OCI-LY1 (cell line): Measurements from ENCODE around the gene RAD51B.

ENCODE experiments used
- H2AFZ ChIP-seq: fragments of 200-600 bp; sonication (generic), shearing (Covaris generic); 2 replicates; pipeline ENCODE4 v1.6.0; 2014; ENCODE audit warnings: antibody characterized with exemption, mild to moderate bottlenecking, low read length
- H3F3A ChIP-seq: fragments of 200-600 bp; sonication (generic), shearing (Covaris generic); 2 replicates; pipeline ENCODE4 v1.6.0; 2014; ENCODE audit warnings: mild to moderate bottlenecking, antibody characterized with exemption, low read length, moderate library complexity; ENCODE audit not compliant: insufficient read depth
- H3K27ac ChIP-seq: fragments of 200-600 bp; sonication (generic); 2 replicates; pipeline ENCODE4 v1.5.1; 2014; ENCODE audit warnings: low read length, mixed run types, mild to moderate bottlenecking, low read depth; ENCODE audit not compliant: poor library complexity, severe bottlenecking
- H3K27me3 ChIP-seq: fragments of 200-600 bp; sonication (generic); 2 replicates; pipeline ENCODE4 v1.6.0; 2014; ENCODE audit warnings: antibody characterized with exemption, mild to moderate bottlenecking, low read length, moderate library complexity; ENCODE audit not compliant: insufficient read depth
- H3K36me3 ChIP-seq: fragments of 200-600 bp; sonication (generic); 2 replicates; pipeline ENCODE4 v1.6.1; 2014; ENCODE audit warnings: mild to moderate bottlenecking, antibody characterized with exemption, low read length, moderate library complexity, mixed read lengths; ENCODE audit not compliant: insufficient read depth
- H3K4me1 ChIP-seq: fragments of 200-600 bp; sonication (generic); 2 replicates; pipeline ENCODE4 v1.5.1; 2014; ENCODE audit warnings: mild to moderate bottlenecking, low read length, moderate library complexity; ENCODE audit not compliant: insufficient read depth, severe bottlenecking
- H3K4me2 ChIP-seq: fragments of 200-600 bp; sonication (generic), shearing (Covaris generic); 2 replicates; pipeline ENCODE4 v1.6.1; 2014; ENCODE audit warnings: low read length
- H3K4me3 ChIP-seq: fragments of 200-600 bp; sonication (generic); 2 replicates; pipeline ENCODE4 v1.5.1; 2014; ENCODE audit warnings: low read length, low read depth, mild to moderate bottlenecking, mixed read lengths; ENCODE audit not compliant: poor library complexity, severe bottlenecking
- H3K79me2 ChIP-seq: fragments of 200-600 bp; shearing (Covaris generic); 2 replicates; pipeline ENCODE4 v1.6.1; 2016; ENCODE audit warnings: mixed run types, low read length, mixed read lengths; ENCODE audit not compliant: insufficient read depth
- H3K9ac ChIP-seq: fragments of 200-600 bp; sonication (generic), shearing (Covaris generic); 2 replicates; pipeline ENCODE4 v1.6.1; 2014; ENCODE audit warnings: mild to moderate bottlenecking, low read length, mixed read lengths
- H3K9me2 ChIP-seq: fragments of 200-600 bp; sonication (generic), shearing (Covaris generic); 2 replicates; pipeline ENCODE4 v1.6.1; 2014; ENCODE audit warnings: low read depth, mild to moderate bottlenecking, low read length, mixed read lengths
- H3K9me3 ChIP-seq: fragments of 200-600 bp; shearing (Covaris generic); 2 replicates; pipeline ENCODE4 v1.6.1; 2014; ENCODE audit warnings: low read length, mixed read lengths
- H4K20me1 ChIP-seq: fragments of 200-600 bp; sonication (generic), shearing (Covaris generic); 2 replicates; pipeline ENCODE4 v1.6.0; 2016; ENCODE audit warnings: mild to moderate bottlenecking, low read length; ENCODE audit not compliant: insufficient read depth
- CTCF ChIP-seq: fragments of 200-600 bp; sonication (generic), shearing (Covaris generic); IDR thresholded peaks from 2 replicates; pipeline ENCODE4 v1.5.1; 2017; ENCODE audit warnings: mild to moderate bottlenecking, antibody characterized with exemption, low read length, moderate library complexity, mixed read lengths
- EZH2 ChIP-seq: fragments of 200-600 bp; sonication (generic), shearing (Covaris generic); IDR thresholded peaks from 2 replicates; pipeline ENCODE4 v1.8.0; 2017; ENCODE audit warnings: borderline replicate concordance, mixed run types, mild to moderate bottlenecking, antibody characterized with exemption, low read length, moderate library complexity, mixed read lengths

Gene RAD51B

GRCh38 chr14:68736471-68736871, 916.9 kb downstream of the RAD51B start:
- Histone ChIP-seq H3K4me3 (no peak overlapping the region), H3K79me2 (no peaks in the 10 kb centered on the region), H2AFZ (no peak overlapping the region), H3K9ac (no peak overlapping the region), H3K27me3 (no peaks in the 10 kb centered on the region), H4K20me1 (no peaks in the 10 kb centered on the region), H3K4me2 (no peak overlapping the region), H3K4me1 (peaks cover 16% of the 10 kb centered on the region), H3K9me3 (no peaks in the 10 kb centered on the region), H3K36me3 (no peaks in the 10 kb centered on the region; the same call in 1 of the 2 replicates), H3K9me2 (no peaks in the 10 kb centered on the region), H3F3A (no peaks in the 10 kb centered on the region), H3K27ac (no peak overlapping the region)
- no peak for TF ChIP-seq CTCF
- TF ChIP-seq EZH2, result no peak

GRCh38 chr14:68737086-68737485, 917.5 kb downstream of the RAD51B start:
- H3K4me2 ChIP-seq, result no peak overlapping the region

GRCh38 chr14:68738559-68738958, 919.0 kb downstream of the RAD51B start:
- Histone ChIP-seq H3K27ac (no peak overlapping the region), H2AFZ (no peak overlapping the region), H3K9ac (no peak overlapping the region), H4K20me1 (no peaks in the 10 kb centered on the region), H3K4me2 (no peak overlapping the region), H3K79me2 (no peaks in the 10 kb centered on the region), H3K36me3 (no peaks in the 10 kb centered on the region; the same call in 1 of the 2 replicates), H3K9me3 (no peaks in the 10 kb centered on the region), H3F3A (no peaks in the 10 kb centered on the region), H3K9me2 (no peaks in the 10 kb centered on the region), H3K27me3 (no peaks in the 10 kb centered on the region), H3K4me1 (peaks cover 23% of the 10 kb centered on the region), H3K4me3 (no peak overlapping the region)
- TF ChIP-seq CTCF (no peak), EZH2 (no peak)

More at GRCh38 chr14:68737086-68737485, 917.5 kb downstream of the RAD51B start:
- H3K9me3 ChIP-seq, result no peaks in the 10 kb centered on the region
- H4K20me1 ChIP-seq, result no peaks in the 10 kb centered on the region
- no peaks in the 10 kb centered on the region; the same call in 1 of the 2 replicates for H3K36me3 ChIP-seq
- TF ChIP-seq CTCF (no peak), EZH2 (no peak)
- no peak overlapping the region for H2AFZ ChIP-seq
- no peak overlapping the region for H3K4me3 ChIP-seq
- H3K9me2 ChIP-seq, result no peaks in the 10 kb centered on the region
- no peaks in the 10 kb centered on the region for H3K27me3 ChIP-seq
- H3K9ac ChIP-seq, result no peak overlapping the region
- no peaks in the 10 kb centered on the region for H3F3A ChIP-seq
- peaks cover 22% of the 10 kb centered on the region for H3K4me1 ChIP-seq
- no peaks in the 10 kb centered on the region for H3K79me2 ChIP-seq
- H3K27ac ChIP-seq, result no peak overlapping the region
